NT2/D1 (cell line): ENCODE results near the gene SLC2A3.
"Not testable (repeated sequence)": the region's sequence is repeated elsewhere in the genome, so short reads cannot be mapped to it uniquely, and the experiment has no call there.

Experiments
- DNase-seq: peaks from one replicate; pipeline ENCODE4 v3.0.0-alpha.2; 2011; ENCODE audit warnings: low read depth, low spot score
- H3K27me3 ChIP-seq: 2 replicates; pipeline ENCODE4 v1.6.0; 2011; ENCODE audit warnings: mild to moderate bottlenecking; ENCODE audit not compliant: insufficient read length, insufficient read depth
- H3K36me3 ChIP-seq: 2 replicates; pipeline ENCODE4 v1.6.1; 2011; ENCODE audit warnings: mild to moderate bottlenecking, low read length, mixed read lengths; ENCODE audit not compliant: insufficient read depth, insufficient read length
- H3K4me1 ChIP-seq: 2 replicates; pipeline ENCODE4 v1.5.1; 2011; ENCODE audit not compliant: insufficient read depth, insufficient read length
- H3K4me3 ChIP-seq: 2 replicates; pipeline ENCODE4 v1.5.1; 2011; ENCODE audit warnings: low read depth; ENCODE audit not compliant: insufficient read length
- H3K9ac ChIP-seq: 2 replicates; pipeline ENCODE4 v1.6.0; 2011; ENCODE audit warnings: low read depth; ENCODE audit not compliant: insufficient read length
- H3K9me3 ChIP-seq: 2 replicates; pipeline ENCODE4 v1.5.1; 2011; ENCODE audit warnings: mild to moderate bottlenecking, low read length; ENCODE audit not compliant: insufficient read depth
- SUZ12 ChIP-seq: IDR thresholded peaks from 2 replicates; pipeline ENCODE4 v1.6.1; 2011; ENCODE audit not compliant: insufficient read length, insufficient read depth; ENCODE audit errors: extremely low read depth
- YY1 ChIP-seq: IDR thresholded peaks from 2 replicates; pipeline ENCODE4 v1.6.1; 2011; ENCODE audit not compliant: insufficient read length, insufficient read depth
- ZNF274 ChIP-seq: IDR thresholded peaks from 2 replicates; pipeline ENCODE4 v1.6.1; 2011; ENCODE audit warnings: mild to moderate bottlenecking, low read depth, low read length

Gene SLC2A3

GRCh38 chr12:7961395-7962178 is 25.6 kb upstream of the SLC2A3 start:
- TF ChIP-seq ZNF274 (no peak), YY1 (no peak), SUZ12 (no peak)
- H3K27me3 ChIP-seq: peaks cover 6% of the 10 kb centered on the region
- H3K9me3 ChIP-seq: no peaks in the 10 kb centered on the region
- no peak for DNase-seq
- H3K36me3 ChIP-seq: peaks cover 32% of the 10 kb centered on the region
- peak overlapping the region; percentile 35 for H3K4me3 ChIP-seq
- H3K4me1 ChIP-seq: peaks cover 9% of the 10 kb centered on the region
- no peak overlapping the region for H3K9ac ChIP-seq

GRCh38 chr12:7959701-7960121 is 23.7 kb upstream of the SLC2A3 start:
- H3K4me1 ChIP-seq: peaks cover 12% of the 10 kb centered on the region
- H3K4me3 ChIP-seq: peak overlapping the region; percentile 34
- H3K9ac ChIP-seq: peak overlapping the region; percentile 71
- TF ChIP-seq ZNF274 (no peak), SUZ12 (no peak), YY1 (no peak)
- peak; percentile 100 for DNase-seq
- peaks cover 6% of the 10 kb centered on the region for H3K27me3 ChIP-seq
- H3K36me3 ChIP-seq: peaks cover 18% of the 10 kb centered on the region
- no peaks in the 10 kb centered on the region for H3K9me3 ChIP-seq

GRCh38 chr12:7959278-7959677 is 23.3 kb upstream of the SLC2A3 start:
- no peak for DNase-seq
- Histone ChIP-seq H3K9ac (no peak overlapping the region), H3K4me3 (no peak overlapping the region), H3K36me3 (peaks cover 13% of the 10 kb centered on the region), H3K9me3 (no peaks in the 10 kb centered on the region), H3K4me1 (peaks cover 12% of the 10 kb centered on the region), H3K27me3 (peaks cover 6% of the 10 kb centered on the region)
- TF ChIP-seq ZNF274 (no peak), YY1 (no peak), SUZ12 (no peak)

GRCh38 chr12:7954877-7955276 is 18.9 kb upstream of the SLC2A3 start:
- not testable (repeated sequence) for DNase-seq, H3K36me3 ChIP-seq, H3K9ac ChIP-seq, H3K4me1 ChIP-seq, H3K9me3 ChIP-seq, H3K4me3 ChIP-seq, H3K27me3 ChIP-seq

- H3K4me1 ChIP-seq, H3K4me3 ChIP-seq, DNase-seq, H3K27me3 ChIP-seq, H3K9ac ChIP-seq, H3K9me3 ChIP-seq, H3K36me3 ChIP-seq: not testable (repeated sequence)
Observed at GRCh38 chr12:7954418-7954817, 18.4 kb upstream of the SLC2A3 start.

- not testable (repeated sequence) for H3K9me3 ChIP-seq, DNase-seq, H3K4me3 ChIP-seq, H3K9ac ChIP-seq, H3K36me3 ChIP-seq, H3K4me1 ChIP-seq, H3K27me3 ChIP-seq
Observed at GRCh38 chr12:7953912-7954311, 17.9 kb upstream of the SLC2A3 start.

- Histone ChIP-seq H3K4me3 (no peak overlapping the region), H3K9ac (no peak overlapping the region), H3K36me3 (no peaks in the 10 kb centered on the region), H3K4me1 (peaks cover 3% of the 10 kb centered on the region), H3K27me3 (no peaks in the 10 kb centered on the region), H3K9me3 (no peaks in the 10 kb centered on the region)
- TF ChIP-seq ZNF274 (no peak), YY1 (no peak), SUZ12 (no peak)
- no peak for DNase-seq
Observed at GRCh38 chr12:7951671-7952070, 15.7 kb upstream of the SLC2A3 start.

GRCh38 chr12:7950230-7950943 is 14.4 kb upstream of the SLC2A3 start:
- not testable (repeated sequence) for H3K9me3 ChIP-seq, H3K9ac ChIP-seq, H3K36me3 ChIP-seq, H3K27me3 ChIP-seq, H3K4me1 ChIP-seq, DNase-seq, H3K4me3 ChIP-seq
